DND-41 (cell line): ENCODE measurements around the gene FGR.

Experiments
- ATAC-seq: fragments of 200-7000 bp; cut with Tn5 transposase; 3 replicates; pipeline ENCODE4 v1.9.1; 2021; ENCODE audit warnings: low read depth; ENCODE audit not compliant: insufficient read depth
- DNase-seq: peaks from one replicate; pipeline ENCODE4 v3.0.0-alpha.2; 2020
- H2AFZ ChIP-seq: 2 replicates; pipeline ENCODE4 v1.6.0; 2012; ENCODE audit warnings: low read depth, low read length
- H3K27ac ChIP-seq: 2 replicates; pipeline ENCODE4 v1.5.1; 2012; ENCODE audit warnings: low read length, inconsistent platforms
- H3K27me3 ChIP-seq: fragments of 200-600 bp; sonication (generic); 2 replicates; pipeline ENCODE4 v1.6.0; 2012; ENCODE audit warnings: low read length, mild to moderate bottlenecking, inconsistent platforms; ENCODE audit not compliant: insufficient read depth, poor library complexity
- H3K36me3 ChIP-seq: 2 replicates; pipeline ENCODE4 v1.5.1; 2012; ENCODE audit warnings: low read length, inconsistent platforms; ENCODE audit not compliant: insufficient read depth
- H3K4me1 ChIP-seq: 2 replicates; pipeline ENCODE4 v1.5.1; 2012; ENCODE audit warnings: mild to moderate bottlenecking, low read length; ENCODE audit not compliant: insufficient read depth
- H3K4me2 ChIP-seq: 2 replicates; pipeline ENCODE4 v1.6.0; 2012; ENCODE audit warnings: mild to moderate bottlenecking, moderate library complexity, low read length, inconsistent platforms; ENCODE audit not compliant: insufficient read depth
- H3K4me3 ChIP-seq, 2 experiments: fragments of 200-600 bp in 1 of 2; shearing (Covaris generic) in 1 of 2; 2 replicates each; pipeline ENCODE4 v1.5.1; 2012 to 2016; ENCODE audit warnings: inconsistent platforms in 2 of 2, low read length in 2 of 2, mild to moderate bottlenecking in 2 of 2, low read depth in 1 of 2, moderate library complexity in 1 of 2
- H3K79me2 ChIP-seq: 2 replicates; pipeline ENCODE4 v1.6.0; 2012; ENCODE audit warnings: low read length, inconsistent platforms; ENCODE audit not compliant: insufficient read depth
- H3K9ac ChIP-seq: 2 replicates; pipeline ENCODE4 v1.6.0; 2012; ENCODE audit warnings: low read depth, mild to moderate bottlenecking, inconsistent platforms, low read length, moderate library complexity
- H3K9me3 ChIP-seq: 2 replicates; pipeline ENCODE4 v1.5.1; 2012; ENCODE audit warnings: low read length, moderate library complexity, mild to moderate bottlenecking, inconsistent platforms; ENCODE audit not compliant: insufficient read depth, severe bottlenecking
- H4K20me1 ChIP-seq: 2 replicates; pipeline ENCODE4 v1.6.0; 2012; ENCODE audit warnings: low read length; ENCODE audit not compliant: insufficient read depth
- EZH2 ChIP-seq: IDR thresholded peaks from 3 replicates; pipeline ENCODE4 v1.6.1; 2012; ENCODE audit warnings: borderline replicate concordance, low read depth, mild to moderate bottlenecking, moderate library complexity, low read length, inconsistent platforms; ENCODE audit not compliant: severe bottlenecking
- TF ChIP-seq, protein P1 (sequence below): IDR thresholded peaks from 2 replicates; pipeline ENCODE4 v1.5.1; 2012; ENCODE audit warnings: borderline replicate concordance, low read length, moderate library complexity, mild to moderate bottlenecking; ENCODE audit not compliant: poor library complexity, severe bottlenecking; ENCODE audit errors: extremely low read depth

FGR gene

DNA sequence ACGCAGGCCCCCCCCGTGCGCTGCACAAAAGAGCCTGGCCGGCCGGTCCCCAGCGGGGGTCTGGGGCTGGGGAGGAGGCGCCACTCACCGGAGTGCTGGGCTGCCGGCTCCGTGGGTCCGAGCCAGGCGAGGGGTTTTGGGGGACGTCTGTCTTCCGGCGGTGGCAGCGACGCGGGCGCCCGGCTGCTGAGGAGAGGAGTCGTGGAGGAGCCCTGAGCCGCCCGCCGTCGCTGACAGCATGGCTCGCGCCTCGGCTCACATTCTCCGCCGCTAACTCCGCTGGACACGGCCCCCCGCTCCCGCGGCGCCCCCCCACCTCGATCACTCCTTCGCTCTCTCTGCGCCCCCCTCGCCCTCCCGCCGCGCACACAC is 31.7 kb downstream of the FGR start:
- Histone ChIP-seq H3K36me3 (no peaks in the 10 kb centered on the region; the same call in 1 of the 2 replicates), H3K9me3 (no peaks in the 10 kb centered on the region), H3K27me3 (no peaks in the 10 kb centered on the region), H3K4me3 (peak overlapping the region; percentile 68 to 75; a peak in 3 of 4 replicates), H4K20me1 (peaks cover 41% of the 10 kb centered on the region), H3K4me2 (peak overlapping the region; percentile 64), H2AFZ (peak overlapping the region; percentile 66), H3K79me2 (peaks cover 56% of the 10 kb centered on the region), H3K27ac (peak overlapping the region; percentile 75), H3K4me1 (peaks cover 81% of the 10 kb centered on the region), H3K9ac (peak overlapping the region; percentile 91)
- TF ChIP-seq, protein P1, sequence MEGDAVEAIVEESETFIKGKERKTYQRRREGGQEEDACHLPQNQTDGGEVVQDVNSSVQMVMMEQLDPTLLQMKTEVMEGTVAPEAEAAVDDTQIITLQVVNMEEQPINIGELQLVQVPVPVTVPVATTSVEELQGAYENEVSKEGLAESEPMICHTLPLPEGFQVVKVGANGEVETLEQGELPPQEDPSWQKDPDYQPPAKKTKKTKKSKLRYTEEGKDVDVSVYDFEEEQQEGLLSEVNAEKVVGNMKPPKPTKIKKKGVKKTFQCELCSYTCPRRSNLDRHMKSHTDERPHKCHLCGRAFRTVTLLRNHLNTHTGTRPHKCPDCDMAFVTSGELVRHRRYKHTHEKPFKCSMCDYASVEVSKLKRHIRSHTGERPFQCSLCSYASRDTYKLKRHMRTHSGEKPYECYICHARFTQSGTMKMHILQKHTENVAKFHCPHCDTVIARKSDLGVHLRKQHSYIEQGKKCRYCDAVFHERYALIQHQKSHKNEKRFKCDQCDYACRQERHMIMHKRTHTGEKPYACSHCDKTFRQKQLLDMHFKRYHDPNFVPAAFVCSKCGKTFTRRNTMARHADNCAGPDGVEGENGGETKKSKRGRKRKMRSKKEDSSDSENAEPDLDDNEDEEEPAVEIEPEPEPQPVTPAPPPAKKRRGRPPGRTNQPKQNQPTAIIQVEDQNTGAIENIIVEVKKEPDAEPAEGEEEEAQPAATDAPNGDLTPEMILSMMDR: no peak
- no peak for TF ChIP-seq EZH2
- ATAC-seq (peak; percentile 4; the same call in 2 of the 3 replicates), DNase-seq (no peak)

DNA sequence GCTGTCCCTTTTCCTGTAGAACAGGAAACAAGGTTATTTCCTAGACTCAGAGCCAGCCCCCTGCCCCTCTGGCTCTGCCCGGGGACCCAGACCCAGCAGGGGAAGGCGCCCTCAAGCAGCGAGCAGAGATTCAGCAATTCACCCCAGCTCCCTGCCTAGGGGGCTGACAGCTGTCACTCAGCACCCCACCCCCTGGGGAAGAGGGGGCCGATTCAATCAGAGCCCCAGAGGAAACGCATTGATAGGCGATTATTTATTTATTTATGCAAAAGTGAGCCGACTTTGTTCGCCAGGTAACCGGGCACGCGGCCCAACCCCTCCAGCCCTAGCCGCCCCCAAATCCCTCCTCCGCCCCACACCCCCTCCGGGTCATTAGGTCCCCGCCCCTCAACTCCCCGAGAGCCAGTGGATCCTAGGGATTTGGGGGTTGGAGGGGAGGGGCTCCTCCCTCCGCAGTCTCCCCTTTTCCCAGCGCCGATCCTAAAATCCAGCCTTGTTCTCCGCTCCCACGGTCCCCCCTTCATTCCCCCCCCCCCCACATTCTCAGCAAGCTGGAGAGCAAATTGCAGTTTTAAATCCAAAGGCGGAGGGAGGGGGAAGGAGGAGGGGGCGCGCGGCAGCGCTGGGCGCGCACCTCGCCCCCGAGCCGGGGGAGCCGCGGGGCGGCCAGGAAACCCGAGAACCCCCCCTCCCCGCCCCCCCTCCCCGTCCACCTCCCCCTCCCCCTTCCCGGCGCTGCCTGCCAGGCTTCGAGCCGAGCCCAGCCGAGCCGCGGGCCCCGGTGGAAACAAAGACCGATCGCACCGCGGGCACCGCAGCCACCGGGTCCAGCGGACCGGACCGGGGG is 32.3 kb downstream of the FGR start:
- H3K9me3 ChIP-seq: no peaks in the 10 kb centered on the region
- peak overlapping the region; percentile 68 to 75; a peak in 3 of 4 replicates for H3K4me3 ChIP-seq
- peak; percentile 71 for DNase-seq
- H3K27me3 ChIP-seq: no peaks in the 10 kb centered on the region
- H3K4me1 ChIP-seq: peaks cover 81% of the 10 kb centered on the region
- H3K4me2 ChIP-seq: peak overlapping the region; percentile 64
- peak overlapping the region; percentile 66 for H2AFZ ChIP-seq
- peak overlapping the region; percentile 75 for H3K27ac ChIP-seq
- peaks cover 62% of the 10 kb centered on the region for H3K79me2 ChIP-seq
- H3K36me3 ChIP-seq: no peaks in the 10 kb centered on the region; the same call in 1 of the 2 replicates
- peak overlapping the region; percentile 91 for H3K9ac ChIP-seq
- H4K20me1 ChIP-seq: peaks cover 47% of the 10 kb centered on the region
- no peak for ATAC-seq
- no peak for TF ChIP-seq EZH2
- TF ChIP-seq, protein P1: peak; percentile 25

DNA sequence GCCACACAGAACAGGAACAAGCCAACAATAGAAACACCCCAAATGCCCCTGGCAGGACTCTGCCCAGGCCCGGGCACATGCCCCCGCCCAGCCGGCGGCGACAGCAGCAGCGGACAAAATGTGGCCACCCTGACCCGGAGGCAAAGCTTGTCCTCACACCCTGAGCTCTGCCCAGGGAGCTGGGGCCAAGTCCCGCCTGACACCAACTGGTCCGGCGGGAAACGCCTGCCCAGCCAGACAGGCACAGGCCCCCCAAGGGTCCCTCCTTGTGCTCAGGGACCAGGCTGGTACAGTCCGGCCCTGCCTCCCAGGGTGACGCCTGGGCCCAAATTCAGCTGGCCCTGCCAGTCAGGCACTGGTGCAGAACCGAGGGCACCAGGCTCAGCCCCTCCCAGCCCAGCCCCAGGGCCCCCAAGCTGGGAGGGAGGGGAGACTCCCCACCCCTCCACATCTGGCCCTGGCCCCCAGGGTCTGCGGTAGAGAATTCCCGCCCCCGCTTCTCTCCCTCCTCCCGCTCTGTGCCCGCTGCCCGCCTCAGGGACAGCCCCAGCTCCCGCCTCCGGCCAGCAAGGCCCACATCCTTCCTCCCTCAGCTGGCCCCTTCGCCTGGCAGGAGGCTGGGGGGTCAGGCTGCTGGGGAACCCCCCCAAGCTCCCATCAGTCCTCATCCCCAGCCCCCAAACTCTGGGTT is 33.1 kb downstream of the FGR start:
- H3K4me3 ChIP-seq: peak overlapping the region; percentile 42 to 68; a peak in 3 of 4 replicates
- peak overlapping the region; percentile 72 for H3K27ac ChIP-seq
- H2AFZ ChIP-seq: no peak overlapping the region
- peaks cover 70% of the 10 kb centered on the region for H3K79me2 ChIP-seq
- DNase-seq (peak; percentile 51), ATAC-seq (no peak)
- H4K20me1 ChIP-seq: peaks cover 55% of the 10 kb centered on the region
- peak overlapping the region; percentile 64 for H3K4me2 ChIP-seq
- TF ChIP-seq EZH2: no peak
- TF ChIP-seq, protein P1: no peak
- no peaks in the 10 kb centered on the region for H3K27me3 ChIP-seq
- peaks cover 81% of the 10 kb centered on the region for H3K4me1 ChIP-seq
- H3K9me3 ChIP-seq: no peaks in the 10 kb centered on the region
- H3K9ac ChIP-seq: peak overlapping the region; percentile 91
- H3K36me3 ChIP-seq: peaks cover 3% of the 10 kb centered on the region; the same call in 1 of the 2 replicates
